Activated CD4-positive, alpha-beta T cell treated with anti-CD3 and anti-CD28 coated beads for 4 hours (primary cell): ENCODE results near the gene TSNAX.
"Not testable (repeated sequence)": the region's sequence is repeated elsewhere in the genome, so short reads cannot be mapped to it uniquely, and the experiment has no call there.

Source experiments
- DNase-seq, 2 donors: peaks; one replicate each; pipeline ENCODE4 v3.0.0-alpha.2; 2020

Gene TSNAX

DNA sequence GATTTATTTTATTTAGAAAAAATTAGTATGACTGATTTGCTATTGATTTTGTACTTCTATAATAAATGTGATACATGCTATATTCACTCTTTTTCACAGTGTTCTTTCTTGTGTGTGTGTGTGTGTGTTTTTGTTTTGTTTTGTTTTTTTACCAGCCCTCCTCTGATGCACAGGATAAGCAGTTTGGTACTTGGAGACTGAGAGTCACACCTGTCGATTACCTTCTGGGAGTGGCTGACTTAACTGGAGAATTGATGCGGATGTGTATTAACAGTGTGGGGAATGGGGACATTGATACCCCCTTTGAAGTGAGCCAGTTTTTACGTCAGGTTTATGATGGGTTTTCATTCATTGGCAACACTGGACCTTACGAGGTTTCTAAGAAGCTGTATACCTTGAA is 35.9 kb downstream of the TSNAX start:
- no peak for DNase-seq

DNA sequence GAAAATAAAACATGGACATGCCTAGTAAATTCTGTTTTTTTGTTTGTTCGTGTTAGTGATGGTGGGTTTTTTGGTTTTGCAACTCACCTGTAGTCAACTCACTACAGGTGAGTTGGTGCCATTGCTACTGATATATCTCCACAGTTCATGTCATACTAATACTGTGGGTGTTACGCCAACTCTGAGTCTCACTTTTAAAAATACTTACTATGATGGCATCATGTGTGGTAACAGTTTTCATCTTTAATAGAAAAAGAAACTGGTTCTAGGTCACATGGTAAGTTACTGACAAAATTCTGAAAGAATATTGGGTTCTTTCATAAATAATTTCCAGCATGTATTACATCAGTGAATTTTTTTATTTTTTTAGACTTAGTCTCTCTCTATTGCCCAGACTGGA is 38.0 kb downstream of the TSNAX start:
- DNase-seq, result no peak

DNA sequence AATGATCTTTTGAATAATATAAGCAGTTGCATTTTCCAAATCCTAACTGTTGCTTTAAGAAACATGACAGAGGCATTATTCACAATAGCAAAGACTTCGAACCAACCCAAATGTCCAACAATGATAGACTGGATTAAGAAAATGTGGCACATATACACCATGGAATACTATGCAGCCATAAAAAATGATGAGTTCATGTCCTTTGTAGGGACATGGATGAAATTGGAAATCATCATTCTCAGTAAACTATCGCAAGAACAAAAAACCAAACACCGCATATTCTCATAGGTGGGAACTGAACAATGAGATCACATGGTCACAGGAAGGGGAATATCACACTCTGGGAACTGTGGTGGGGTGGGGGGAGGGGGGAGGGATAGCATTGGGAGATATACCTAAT is 41.8 kb downstream of the TSNAX start:
- not testable (repeated sequence) for DNase-seq

DNA sequence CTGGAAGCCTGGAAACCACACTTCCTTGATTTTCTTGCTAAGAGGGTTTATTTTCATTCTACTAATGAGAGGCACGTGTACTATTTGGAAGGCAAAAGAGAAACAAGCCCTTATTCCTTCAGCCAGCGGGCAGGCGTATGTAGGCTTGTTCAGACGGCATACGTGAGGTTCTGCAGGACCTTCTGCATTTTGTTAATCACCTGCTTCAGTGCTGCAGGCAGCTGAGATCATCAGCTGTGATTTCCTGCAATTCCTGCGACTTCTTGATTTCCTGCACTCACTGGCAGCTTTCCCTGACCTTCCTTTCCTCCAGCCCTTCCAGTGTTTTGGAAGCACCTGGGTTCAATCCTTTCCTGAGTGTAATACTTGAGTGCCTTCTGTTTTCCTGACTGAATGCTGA is 43.4 kb downstream of the TSNAX start:
- DNase-seq, result no peak

DNA sequence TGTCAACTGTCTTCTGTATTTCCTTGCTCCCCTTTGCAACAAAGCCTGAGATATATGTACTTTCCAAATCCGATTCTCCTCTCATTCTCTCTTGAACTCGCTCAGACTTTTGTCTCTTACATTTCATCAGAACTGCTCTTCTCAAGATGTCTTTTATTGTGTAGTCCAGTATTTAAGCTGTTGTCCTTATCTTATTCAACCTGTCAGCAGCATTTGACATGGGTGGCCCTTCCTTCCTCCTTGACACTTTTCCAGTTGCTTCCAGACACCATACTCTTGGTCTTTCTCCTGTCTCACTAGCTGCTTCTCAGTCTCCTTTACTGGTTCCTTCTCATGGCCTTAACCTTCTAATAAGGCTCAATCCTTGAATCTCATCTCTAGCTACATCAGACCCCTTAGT is 47.0 kb downstream of the TSNAX start:
- DNase-seq, result no peak

DNA sequence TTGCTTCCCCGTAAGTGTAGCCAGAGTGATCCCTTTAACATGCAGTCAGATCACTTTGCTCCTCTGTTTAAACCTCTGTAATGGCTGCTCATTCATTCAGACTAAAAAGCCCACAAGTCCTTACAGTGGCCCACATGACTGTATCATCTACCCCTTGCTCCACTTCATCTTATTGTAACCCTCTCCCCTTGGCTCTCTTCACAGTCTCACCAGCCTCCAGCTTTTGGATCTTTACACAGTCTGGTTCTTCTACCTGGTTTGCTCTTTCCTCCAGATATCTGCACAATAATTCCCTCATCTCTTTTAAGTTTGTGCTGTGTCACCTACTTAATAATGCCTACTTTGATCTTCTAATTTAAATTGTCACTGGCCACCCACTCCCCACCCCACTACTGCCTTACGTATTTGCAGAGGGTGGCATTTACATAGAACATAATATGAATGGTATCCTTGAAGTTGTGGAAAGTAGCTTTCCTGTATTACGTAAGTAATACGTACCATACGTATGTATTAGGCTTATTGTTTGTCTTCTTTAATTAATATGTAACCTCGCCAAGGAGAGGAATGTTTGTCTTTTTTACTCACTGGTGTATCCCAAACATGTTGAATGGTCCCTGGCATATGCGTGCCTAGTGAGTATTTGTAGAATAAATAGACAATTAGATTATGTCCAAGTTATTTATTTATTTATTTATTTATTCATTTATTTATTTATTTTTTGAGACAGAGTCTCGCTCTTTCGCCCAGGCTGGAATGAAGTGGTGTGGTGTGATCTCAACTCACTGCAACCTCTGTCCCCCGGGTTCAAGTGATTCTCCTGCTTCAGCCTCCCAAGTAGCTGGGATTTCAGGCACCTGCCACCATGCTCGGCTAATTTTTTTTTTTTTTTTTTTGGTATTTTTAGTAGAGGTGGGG is 48.6 kb downstream of the TSNAX start:
- no peak for DNase-seq

DNA sequence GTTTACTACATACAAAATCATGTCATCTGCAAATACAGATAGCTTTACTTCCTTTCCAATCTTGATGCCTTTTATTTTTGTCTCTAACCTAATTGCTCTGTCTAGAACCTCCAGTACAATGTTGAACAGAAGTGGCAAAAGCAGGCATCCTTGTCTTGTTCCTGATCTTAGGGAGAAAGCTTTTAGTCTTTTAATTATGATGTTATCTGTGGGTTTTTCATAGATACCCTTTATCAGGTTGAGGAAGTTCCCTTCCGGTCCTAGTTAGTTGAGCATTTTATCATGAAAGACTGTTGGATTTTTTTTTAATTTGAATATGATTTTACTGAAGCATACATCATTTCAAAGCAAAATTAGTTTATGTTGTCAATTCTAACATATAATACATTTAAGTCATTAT is 52.4 kb downstream of the TSNAX start:
- no peak for DNase-seq

DNA sequence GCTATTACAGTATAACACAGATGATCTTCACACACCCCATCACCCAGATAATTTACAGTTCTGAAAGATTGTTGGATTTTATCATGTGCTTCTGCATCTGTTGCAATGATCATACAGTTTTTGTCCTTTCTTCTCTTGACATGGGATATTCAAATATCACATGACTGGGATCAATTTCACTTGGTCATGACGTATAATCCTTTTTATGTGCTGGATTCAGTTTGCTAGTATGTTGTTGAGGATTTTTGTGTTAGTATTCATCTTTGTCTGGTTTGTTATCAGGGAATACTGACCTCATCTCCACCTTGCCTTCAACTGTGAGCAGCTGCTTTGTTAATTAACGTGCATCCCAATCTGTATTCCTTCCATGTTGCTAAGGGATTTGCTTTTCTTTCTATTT is 53.4 kb downstream of the TSNAX start:
- no peak for DNase-seq

DNA sequence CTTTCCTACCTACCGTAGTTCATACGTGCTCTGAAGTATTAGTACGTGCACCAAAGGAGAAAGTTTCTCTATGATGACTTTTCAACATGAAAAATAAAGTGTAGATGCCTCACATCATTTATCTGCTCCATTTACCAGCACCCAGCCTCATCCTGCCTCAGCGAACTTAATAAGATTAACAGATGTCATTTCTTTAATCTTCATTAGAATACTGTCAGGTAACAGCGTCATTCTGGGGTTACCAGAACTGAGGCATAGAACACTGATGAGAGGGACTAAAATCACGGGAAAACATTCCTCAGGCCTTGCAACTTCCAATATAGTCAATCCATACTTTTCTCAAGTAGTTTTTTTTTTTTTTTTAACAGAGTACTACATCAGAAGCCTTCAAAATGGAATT is 54.9 kb downstream of the TSNAX start:
- no peak for DNase-seq

DNA sequence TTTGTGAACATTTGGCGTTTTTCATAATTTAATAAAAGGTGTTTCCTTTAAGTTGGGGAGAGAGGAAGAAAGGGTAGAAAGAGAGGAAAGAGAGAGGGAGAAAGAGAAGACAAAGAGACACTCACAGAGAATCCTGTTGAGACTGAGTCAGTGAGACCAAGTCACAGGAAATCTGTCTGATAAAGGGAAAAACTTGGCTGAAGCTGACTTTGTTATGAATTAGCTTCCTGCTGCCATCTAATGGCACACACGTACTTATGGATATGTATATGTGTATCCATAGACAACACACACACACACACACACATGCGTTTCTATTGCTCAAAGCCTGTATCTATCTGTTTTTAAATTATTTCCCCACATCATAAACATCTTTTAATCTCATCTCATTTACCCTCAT is 55.6 kb downstream of the TSNAX start:
- no peak for DNase-seq

DNA sequence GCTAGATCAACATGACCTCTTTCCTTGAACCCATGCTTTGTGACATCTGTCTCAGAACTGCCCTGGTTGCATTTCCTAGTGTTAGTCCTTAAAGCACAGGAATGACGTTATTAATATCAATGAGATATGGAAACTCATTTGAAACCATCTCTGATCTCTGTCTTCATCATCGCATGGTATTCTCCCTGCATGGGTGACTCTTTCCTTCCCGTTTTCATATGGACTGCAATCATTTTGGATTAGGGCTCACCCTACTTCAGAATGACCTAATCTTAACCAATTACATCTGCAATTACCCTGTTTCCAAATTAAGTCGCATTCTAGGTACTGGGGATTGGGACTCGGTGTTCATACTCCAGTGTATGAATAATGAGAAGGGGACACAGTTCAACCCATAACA is 56.5 kb downstream of the TSNAX start:
- DNase-seq, result no peak

DNA sequence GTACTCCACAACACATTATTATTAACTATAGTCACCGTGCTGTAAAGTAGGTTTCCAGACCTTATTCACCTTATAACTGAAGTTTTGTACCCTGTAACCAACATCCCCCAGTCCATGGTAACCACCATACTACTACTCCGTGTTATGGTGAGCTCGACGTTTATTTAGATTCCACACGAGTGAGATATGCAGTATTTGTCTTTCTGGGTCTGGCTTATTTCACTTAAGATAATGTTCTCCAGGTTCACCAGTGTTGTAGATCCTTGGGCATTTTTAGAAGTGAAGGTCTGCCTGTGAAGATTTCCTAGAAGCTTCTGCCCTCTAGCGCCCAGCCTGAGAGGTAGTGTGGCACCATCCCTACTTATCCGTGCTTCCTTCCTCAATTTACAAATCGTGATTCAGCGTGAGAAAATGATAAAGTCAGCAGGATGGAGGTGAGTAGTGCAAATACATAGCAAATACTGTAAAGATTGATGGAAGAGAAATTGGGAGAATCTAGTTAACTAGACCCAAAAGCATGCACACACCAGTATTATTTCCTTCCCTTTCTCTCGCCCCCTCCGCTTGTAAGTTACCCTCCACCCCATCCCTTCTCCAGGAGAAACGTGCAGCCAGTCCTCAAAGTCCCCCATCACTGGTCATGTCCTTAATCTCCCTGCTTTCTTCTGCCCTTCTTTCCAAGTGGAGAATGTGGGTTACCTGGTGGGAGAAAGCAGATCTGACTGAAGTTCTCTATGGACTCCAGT is 62.2 kb downstream of the TSNAX start:
- DNase-seq, result peak; percentile 13 to 41

DNA sequence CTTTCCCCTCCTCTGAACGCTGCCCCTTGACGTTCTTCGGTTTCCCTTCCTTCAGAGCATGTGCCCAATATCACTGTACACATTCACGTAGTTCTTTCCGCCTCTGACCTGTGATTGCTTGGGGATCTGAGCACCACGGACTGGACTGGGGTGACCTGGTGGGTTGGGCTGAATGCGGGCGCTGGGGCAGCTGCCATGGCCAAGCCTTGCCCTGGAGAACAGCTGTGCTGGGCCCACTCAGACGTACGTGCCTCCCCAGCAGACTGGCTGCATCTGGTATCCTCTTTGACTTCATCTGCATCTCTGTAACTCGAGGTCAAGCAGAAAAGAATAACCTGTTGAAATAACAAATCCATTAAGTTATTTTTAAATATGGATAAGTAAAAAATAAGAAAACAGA is 63.0 kb downstream of the TSNAX start:
- no peak for DNase-seq

DNA sequence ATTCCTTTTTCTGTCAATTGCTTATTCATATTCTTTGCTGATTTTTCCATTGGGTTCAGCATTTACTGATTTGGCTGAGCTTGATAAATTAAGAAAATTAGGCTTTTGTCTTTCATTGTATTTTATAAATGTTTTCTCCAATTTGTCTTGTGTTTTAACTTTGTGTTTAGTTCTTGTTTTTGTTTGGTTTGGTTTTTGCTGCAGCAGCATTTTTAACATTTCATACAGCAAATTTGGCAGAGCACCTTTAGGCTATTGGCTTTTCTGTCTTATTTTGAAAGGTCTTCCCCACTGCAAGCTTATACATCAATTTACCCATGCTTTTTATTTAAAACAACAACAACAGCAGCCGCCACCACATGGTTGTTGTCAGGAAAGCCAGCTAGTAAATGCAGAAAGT is 64.3 kb downstream of the TSNAX start:
- DNase-seq, result no peak

DNA sequence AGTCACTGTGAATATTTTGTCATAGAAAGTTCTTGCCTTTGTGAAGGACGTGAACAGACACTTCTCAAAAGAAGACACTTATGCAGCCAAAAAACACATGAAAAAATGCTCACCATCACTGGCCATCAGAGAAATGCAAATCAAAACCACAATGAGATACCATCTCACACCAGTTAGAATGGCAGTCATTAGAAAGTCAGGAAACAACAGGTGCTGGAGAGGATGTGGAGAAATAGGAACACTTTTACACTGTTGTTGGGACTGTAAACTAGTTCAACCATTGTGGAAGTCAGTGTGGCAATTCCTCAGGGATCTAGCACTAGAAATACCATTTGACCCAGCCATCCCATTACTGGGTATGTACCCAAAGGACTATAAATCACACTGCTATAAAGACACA is 64.8 kb downstream of the TSNAX start:
- DNase-seq, result not testable (repeated sequence)

DNA sequence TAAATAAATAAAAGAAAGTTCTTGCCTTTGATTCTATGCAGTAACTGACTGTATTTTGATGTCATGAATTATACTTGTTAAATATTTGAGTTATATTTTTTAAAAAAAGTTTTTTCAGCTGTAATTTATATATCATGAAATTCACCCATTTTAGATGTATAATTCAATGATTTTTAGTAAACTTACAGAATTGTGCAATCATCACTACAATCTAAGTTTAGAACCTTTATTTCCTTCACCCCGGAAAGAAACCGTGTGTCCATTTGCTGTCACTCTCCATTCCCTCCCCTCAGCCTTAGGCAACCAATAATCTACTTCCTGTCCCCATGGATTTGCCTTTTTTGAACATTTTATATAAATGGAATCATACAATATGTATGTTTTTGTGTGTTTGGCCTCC is 65.7 kb downstream of the TSNAX start:
- no peak for DNase-seq

DNA sequence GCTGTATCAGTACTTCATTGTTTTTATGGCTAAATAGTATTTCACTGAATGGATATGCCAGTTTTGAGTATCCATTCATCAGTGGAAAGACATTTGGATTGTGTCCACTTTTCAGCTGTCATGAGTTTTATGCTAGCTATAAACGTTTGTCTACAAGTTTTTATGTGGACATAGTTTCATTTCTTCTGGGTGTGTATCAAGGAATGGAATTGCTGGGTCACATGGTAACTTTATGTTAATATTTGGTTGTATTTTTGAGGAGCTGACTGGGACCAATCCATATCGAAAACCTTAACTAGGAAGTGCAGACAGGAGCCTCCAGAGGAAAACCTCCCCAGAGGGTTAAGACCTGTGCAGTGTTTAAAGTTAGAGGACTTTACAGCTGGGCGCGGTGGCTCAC is 66.3 kb downstream of the TSNAX start:
- no peak for DNase-seq

DNA sequence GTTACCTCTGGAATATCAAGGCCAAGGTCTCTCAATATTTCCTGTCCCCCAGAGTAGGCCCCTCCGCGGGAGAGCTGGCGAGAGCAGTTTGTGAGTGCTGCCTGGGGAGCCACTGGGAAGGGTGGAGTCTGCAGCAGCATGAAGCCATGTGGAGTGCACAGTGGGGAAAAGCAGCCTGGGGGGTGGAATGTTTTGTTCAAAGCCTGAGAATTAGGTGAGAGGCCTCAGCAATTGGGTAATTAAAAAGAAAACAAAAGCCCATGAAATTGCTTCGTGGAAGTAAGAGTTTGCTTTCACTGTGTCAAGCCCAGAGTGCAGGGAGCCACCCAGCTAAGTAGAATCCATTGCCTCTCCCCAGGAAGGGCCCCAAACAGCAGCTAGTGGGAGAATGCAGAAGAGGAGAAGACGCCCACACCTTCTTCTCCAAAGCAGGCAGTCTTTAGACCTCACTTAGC is 67.9 kb downstream of the TSNAX start:
- DNase-seq, result no peak

DNA sequence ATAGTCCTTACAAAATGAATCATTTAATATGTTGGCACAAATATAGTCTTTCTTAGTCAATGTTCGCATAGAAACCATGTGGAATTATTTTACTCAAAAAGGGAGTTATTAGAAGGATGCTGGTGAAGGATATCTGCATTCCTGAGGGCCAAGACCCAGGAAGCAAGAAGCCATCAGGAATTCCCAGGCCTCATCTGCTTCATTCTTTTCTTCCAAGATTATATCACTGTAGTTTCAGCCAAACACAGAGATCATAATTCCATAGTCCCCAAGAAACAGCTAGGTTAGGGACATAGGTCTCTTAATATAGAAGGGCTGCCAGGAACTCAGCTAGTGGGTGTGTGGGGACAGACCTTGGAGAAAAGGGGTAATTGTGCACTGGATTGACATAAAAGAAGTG is 69.5 kb downstream of the TSNAX start:
- DNase-seq, result no peak

DNA sequence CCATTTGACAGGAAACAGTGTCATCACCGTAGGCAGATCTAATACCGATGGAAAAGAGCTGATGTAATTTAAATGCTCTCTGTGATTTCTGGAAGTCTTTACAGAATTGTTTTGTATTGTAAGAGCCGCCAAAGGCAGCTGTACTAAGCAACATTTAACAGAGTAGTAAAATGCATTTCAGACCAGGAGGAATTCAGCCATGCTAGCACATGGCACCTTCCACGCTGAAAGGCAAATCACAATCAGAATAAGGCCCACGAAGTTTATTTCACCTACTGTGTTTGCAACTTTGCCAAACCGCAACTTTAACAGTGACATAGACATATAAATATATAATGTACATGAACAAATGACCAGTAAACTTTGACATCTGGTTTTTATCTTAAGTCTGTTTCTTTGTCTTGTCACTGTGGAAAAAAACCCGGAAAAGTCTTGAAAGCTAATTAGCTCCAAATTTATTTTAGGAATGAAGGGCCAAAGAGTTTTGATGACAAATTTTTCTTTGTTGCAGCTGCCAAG is 72.0 kb downstream of the TSNAX start:
- no peak for DNase-seq

DNA sequence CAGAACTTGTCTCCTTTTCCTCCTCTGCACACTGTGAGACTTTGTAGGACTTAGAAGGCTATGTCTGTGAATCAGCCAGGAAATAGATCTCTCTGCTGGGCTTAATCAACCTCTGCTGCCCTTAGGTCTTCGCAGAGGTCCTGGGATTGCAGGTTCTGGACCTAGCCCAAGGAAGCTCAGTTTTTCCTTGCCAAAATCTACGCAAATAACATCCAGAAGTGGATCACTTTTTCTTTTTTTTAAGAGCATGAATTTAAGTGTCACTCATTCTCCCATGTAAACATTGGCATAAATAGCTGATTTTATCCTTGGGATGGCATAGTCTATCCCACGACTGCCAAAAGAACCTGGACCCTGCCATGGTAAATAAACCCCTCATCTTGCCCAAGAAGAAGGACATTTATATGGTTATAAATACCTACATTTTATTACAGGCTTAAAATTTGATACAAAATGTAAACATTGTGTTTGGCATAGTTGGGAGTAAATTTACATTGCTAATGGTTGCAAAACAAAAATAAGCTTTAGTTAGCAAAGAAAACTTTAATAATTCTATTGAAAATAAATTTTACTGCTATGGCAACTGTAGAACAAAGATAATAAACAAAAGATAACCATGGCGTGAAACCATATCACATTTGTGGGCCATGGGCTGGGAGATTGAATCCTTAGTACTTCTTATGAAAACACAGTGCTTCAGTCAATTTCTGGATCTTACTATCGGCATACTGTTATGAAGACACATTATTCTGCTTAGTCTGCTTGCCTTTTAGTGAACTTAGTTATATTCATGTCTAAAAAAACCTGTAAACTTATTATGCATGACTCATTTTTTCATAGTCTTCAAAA is 73.6 kb downstream of the TSNAX start:
- no peak for DNase-seq

DNA sequence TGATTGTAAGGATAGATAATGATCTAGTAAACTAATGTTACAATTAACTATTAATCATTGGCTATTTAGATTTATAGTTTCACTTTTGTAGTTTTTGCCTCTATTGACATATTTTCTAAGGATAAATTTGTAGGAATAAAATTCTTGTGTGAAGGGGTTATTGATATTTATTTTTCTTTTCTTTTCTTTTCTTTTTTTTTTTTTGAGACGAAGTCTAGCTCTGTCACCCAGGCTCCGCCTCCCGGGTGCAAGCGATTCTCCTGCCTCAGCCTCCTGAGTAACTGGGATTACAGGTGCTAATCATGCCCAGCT is 74.2 kb downstream of the TSNAX start:
- DNase-seq, result no peak

DNA sequence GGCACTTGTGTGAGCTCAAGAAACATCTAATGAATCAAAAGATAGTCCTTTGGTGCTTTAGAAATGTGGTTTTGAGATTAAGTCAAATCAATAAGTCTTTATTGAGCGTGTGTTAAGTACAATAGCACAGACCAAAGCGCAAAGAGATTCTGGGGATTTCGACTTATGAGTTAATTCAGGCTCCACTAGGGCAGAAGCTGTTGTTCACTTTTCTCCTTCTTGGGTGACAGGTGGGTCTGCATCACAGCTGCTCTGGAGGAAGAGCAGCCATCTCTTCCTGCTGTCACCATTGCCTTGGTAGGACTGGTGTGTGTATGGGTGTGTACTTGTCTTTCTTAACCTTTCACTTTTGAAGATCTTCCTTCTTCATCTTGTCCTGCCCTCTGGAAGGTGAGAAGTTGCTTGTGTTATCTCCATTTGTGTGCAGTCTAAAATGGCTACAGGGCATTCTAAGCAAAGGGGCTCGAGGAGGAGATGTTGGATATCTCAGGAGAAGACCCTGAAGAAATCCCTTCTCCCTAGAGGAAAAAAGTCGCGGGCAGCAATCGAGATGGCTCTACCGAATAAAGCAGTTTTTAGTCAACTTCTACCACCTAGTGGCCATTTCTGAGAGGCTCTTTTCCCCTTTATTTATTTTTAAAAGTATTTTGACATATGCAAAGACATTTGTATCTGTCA is 75.3 kb downstream of the TSNAX start:
- DNase-seq, result peak; percentile 29 to 39
